OCI-LY7 (cell line): ENCODE results near the gene CCDC27.

ENCODE experiments used
- CTCF ChIP-seq: fragments of 200-600 bp; sonication (generic); conservative IDR thresholded peaks from 2 replicates; pipeline ENCODE4 v1.5.1; 2014; ENCODE audit warnings: mild to moderate bottlenecking, antibody characterized with exemption, low read length, moderate library complexity, mixed read lengths
- EZH2phosphoT487 ChIP-seq: fragments of 200-600 bp; sonication (generic); IDR thresholded peaks from 2 replicates; pipeline ENCODE4 v1.6.1; 2018; ENCODE audit warnings: low read depth, borderline replicate concordance, mild to moderate bottlenecking, mixed run types, antibody characterized with exemption, low read length, moderate library complexity, mixed read lengths

GRCh38 chr1:3817821-3818597 lies 65.8 kb downstream of the CCDC27 start:
- TF ChIP-seq CTCF (no peak), EZH2phosphoT487 (no peak)
